ENCODE data around the gene DPEP2.
A peak's percentile ranks its signal among the peaks of the same experiment; 100 is the strongest.
"Not testable (repeated sequence)": the region's sequence is repeated elsewhere in the genome, so short reads cannot be mapped to it uniquely, and the experiment has no call there.

The DPEP2 gene

DNA sequence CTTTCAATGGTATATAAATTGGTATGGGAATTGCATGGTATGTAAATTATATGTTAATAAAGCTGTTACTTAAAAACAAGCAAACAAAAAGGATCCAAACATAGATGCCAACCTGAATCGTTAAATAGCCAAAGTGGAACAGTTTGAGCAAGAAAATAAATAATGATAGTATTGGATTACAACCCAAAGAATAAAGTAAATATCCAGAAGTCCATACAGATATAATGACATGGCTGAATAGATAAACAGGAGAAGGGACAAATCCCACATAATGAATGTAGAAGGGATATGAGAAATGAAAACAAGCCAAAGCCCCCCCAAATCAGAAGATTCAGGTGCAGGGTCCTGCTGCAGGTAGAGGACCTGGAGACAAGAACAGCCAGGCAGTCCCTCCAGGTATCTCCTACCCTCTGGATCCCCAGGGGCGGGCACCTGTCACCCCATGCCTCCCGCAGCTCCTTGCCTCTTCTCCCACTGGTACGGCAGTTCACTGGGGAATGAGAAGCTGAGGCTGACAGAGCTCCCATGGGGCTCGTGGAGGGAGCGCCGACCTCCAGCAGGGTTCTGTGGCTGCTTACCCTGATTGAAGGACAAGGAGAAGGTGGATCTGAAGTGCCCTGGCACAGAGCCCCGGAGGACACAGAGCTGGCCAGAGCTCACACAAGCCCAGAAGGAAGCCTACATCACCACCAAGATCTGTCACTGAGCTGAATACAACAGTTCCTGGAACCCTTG lies 45.5 kb downstream of the DPEP2 start:
- DNase-seq (ENCODE audit: low read depth in 2 of 2): no peak

DNA sequence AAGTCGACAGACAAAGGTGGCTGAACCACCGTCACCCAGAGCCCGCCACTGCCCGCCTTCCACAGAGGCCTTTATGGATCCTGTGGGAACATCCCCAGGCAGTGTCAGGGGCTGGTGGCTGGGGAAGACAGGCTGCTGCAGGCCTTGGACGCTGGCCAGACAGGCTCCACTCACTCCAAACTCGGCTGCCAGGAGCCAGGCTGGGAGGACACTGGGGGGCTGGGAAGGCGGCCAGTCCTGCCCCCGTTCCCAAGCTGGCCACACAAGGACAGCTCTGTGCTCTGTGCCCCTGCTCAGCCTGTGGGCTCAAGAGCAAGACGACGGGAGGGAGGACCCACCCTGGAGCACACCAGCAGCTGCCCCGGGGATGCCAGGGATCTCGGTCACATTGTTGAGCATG lies 47.8 kb downstream of the DPEP2 start:
- DNase-seq (ENCODE audit: low read depth in 2 of 2): no peak

DNA sequence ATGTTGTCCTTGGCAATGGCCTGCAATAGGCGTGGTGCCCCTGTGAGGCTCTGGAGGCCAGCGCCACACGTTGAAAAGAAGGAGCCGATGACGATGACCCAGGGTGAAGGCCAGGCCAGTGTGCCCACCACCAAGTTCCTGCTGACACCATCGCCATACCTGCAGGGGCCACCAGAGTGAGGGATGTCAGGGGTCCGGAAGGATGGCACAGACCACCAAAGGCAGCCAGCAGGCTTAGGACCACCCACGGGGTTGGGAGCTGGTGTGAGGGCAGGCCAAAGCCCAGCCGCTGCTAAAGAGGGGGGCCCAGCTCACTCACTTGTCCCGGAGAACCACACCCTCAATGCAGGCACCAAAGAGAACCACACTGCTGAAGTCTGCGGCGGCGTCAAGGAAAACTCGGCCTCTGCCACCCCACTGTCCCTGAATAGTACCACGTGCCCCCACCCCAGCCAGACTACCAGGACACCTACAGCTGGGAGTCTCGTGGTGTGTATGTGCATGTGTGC lies 48.9 kb downstream of the DPEP2 start:
- no peak for DNase-seq (ENCODE audit: low read depth in 2 of 2)

DNA sequence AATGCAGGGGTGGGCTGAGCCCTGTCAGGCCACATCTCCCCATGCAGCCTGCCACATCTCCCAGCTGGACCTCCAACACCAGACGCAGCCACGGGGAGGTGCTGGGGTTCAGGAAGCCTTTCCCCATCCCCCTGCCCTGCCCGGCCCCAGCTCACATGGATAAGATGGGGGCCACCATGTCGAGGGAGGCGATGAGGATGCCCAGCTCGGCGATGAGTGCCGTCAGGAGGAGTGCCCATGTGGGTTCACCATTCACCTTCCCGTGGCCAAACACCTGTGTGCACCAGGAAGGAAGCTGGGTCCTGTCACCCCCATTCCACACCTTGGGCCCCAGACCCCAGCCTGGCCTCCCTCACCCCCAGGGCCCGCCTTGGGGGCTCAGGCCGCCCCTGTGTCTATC lies 49.6 kb downstream of the DPEP2 start:
- DNase-seq (ENCODE audit: low read depth in 2 of 2): no peak

DNA sequence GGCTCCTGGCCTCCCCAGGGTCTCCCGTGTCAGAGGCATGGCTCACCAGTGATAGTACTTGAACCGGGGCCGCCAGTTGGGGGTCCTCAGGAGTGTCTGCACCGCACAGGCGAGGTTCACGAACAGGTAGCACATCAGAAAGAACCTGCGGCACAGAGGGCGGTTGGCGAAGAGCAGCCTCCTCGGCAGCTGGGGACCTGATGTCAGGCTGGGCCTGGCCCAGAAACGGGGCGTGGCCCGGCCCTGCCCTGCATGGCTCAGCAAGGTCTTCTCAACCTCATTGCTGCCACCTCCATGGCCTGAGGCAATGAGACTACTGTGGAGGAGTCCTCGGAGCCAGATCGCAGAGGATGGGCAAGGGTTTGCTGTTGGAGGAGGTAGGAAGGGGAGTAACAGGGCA lies 51.3 kb downstream of the DPEP2 start:
- DNase-seq (ENCODE audit: low read depth in 2 of 2): no peak

DNA sequence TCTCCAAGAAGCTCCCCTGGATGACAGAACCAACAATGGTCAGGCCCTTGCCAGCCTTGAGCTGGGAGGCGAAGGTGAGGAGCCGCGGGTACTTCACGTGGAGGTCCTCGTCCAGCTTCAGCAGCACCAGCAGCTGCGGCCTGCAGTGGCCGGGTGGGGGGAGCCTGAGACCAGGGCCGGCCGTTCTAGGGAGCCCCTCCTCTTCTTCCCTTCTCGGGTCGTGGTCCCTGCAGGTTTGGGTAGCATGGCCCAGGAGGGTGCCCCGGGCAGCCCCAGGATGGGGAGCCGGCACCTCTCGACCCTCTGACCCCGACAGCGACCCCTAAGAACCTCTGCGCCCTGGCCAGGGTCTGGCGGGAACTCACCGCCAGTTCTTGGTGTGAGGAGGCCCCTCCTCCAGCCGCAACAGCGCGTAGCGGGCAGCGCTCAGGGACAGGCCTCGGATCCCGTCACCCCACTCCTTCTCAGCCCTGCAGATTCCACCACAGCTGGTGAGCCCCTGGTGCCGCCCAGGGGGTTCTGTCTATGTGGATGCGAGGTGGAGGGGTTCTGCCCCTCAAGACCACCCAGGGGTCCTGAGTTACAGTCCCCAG lies 52.2 kb downstream of the DPEP2 start:
- DNase-seq (ENCODE audit: low read depth in 2 of 2): no peak

DNA sequence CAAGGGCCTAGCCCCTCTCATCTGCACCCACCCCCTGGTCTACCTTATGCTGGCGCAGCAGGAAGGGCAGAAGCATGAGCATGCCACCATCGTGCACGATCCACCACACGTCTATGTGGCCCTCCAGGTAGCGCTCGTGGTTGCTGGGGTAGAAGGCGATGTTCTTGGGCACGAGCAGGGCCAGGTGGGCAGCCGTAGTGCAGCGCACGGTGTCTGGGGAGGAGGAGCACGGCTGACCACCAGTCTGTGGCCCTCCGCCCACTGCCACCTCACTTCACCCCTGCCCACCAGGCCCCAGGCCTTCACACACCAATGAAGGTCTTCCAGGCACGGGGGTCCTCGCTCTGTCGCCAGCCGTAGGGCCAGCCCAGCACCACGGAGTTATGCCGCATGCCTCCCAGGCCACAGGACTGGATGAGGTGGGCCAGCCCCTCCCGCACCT lies 53.1 kb downstream of the DPEP2 start:
- no peak for DNase-seq (ENCODE audit: low read depth in 2 of 2)

DNA sequence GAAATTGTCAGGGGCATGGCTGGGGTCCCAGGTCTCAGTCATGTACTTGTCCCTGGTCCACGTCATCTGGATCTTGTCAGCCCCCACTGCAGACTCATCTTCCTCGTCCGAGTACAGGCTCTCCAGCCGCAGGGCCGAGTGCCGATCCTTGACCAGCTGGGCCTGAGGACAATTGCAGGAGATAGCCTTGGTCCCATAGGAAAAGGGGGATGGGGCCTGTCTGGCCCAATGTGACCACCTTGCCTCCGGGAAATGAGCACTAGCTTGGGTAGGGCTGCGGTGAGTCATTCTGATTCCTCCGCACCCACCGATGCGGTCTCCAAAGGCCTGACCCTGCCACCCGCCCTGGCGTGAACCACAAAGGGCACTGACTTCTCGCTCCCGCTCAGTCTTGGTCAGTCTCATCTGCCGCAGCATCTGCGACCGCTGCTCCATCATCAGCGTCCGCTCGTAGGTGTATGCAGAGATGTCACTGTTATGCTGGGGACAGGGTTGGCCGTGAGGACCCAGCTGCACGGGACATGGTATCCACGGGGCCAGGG lies 53.8 kb downstream of the DPEP2 start:
- no peak for DNase-seq (ENCODE audit: low read depth in 2 of 2)

DNA sequence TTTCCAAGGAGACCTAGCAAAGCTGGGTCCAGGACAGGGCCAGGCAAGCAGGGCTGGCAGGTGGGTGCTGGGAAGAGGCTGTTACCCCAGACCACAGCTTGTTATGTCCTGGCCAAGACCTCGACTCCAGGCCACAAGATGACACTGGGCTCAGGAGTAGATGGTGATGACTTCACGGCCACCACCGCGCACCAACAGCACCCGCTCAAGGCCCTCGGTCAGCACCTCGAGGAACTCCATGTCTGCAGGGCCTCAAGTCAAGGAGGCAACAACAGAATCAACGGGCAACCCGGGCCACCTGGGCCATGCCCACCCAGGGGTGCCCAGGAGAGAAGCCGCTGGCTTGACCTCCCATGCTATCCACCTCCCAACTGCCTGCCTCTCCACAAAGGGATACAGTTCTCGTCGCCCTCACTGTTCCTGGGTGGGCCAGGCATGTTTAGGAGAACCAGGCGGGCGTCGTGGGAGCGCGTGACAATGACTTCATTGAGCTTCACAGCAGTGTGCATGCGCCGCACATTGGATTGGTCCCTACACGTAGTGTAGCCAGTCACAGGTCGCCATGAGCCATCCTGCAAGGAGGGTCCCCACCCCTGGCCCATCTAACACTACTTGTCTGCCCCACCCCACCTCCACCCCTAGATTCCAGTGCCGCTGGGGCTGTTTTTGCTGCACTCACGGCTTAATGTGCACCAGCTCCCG lies 54.4 kb downstream of the DPEP2 start:
- DNase-seq (ENCODE audit: low read depth in 2 of 2): no peak

DNA sequence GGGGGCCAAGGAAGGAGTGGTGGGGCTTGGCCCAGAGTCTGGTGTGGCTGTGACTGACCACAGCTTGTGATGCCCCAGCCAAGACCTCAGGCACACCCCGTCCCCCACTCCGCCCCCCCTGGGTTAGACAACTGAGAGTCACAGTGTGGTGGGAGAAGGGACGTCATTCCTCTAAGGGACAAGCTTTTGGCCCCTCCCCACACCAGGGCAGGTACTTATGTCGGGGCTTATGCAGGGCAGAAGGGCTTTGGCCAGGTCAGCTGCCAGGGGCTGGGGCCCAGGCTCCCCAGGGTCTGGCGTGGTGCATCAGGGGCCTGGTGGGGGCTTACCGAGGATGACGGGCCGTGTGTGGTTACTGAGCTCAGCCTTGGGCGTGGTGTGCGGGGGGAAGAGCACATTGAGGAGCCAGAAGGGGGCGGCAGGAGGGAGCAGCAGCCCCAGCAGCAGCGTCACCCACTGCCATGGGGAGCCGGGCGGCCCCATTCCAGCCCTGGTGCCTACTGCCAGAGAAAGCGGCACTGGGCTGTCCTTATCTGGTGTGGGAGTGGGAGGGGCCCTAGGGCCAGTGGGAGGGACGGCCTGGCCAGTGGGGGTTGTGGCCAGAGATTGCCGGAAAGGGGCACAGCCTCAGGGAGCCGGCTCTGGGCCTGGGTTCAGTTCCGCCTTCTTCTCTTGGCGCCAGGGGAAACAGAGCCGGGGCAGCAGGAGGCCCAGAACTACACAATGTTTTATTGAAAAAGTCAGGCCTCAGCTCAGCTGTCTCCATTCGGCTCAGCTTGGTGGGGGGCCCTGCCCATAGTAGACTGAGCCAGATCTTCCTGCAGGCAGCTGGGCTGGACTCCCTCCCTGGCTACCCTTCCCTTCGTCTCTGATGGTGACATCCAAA lies 55.4 kb downstream of the DPEP2 start, which contains the start of gene LCAT:
TSS of gene LCAT (minus strand) at position 502 of the 886 bp plus-strand sequence. CDS start at position 483, 19 bp downstream.
- DNase-seq (ENCODE audit: low read depth in 2 of 2): no peak

DNA sequence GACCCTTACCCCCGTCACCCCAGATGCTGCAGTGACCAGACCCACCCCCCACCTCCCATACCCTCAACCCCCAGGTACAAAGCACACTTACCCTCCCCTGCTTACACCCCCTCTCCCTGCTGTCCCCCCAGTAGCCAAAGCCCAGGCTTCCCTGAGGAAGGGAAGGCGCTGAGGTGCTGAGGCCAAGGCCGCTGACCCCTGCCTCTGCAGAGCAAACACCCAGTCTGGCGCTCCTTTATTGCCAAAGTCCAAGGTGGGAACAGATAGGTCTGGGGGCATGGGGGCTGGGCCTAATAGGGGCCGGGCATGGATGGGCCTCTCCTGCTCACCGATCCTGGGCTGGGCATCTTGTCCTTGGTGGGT lies 56.0 kb downstream of the DPEP2 start:
- DNase-seq (ENCODE audit: low read depth in 2 of 2): no peak

DNA sequence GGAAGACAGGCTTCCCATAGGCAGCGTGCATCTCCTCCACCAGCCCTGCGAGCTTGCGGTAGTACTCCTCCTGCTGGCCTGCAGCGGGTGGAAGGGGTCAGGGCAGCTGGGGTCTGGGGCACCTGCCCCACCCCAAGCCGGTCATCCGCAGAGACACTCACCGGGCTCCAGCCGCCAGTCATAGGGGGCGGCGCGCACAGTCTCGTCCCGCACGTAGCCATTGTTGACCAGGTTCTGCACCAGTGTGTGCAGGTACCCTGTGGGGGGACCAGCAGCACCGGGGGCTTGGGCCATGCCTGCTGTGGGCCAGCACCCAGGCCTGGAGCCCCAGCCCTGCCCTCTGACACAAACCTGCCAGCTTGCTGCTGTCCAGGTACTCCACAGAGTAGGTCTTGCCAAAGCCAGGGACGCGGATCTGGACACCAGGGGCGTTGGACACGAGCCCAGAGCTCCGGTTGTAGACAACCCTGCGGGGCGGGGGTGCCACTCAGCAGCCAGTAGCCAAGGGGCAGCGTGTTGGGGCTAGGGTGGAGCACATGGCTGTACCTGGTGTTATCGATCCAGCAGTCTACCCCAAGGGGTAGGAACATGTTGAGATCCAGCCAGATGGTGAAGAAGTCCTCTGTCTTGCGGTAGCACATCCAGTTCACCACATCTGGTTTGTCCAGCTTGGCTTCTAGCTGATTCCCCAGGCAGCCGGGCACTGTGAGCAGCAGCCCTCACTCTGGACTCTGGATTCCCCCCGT lies 56.6 kb downstream of the DPEP2 start:
- DNase-seq (ENCODE audit: low read depth in 2 of 2): no peak

DNA sequence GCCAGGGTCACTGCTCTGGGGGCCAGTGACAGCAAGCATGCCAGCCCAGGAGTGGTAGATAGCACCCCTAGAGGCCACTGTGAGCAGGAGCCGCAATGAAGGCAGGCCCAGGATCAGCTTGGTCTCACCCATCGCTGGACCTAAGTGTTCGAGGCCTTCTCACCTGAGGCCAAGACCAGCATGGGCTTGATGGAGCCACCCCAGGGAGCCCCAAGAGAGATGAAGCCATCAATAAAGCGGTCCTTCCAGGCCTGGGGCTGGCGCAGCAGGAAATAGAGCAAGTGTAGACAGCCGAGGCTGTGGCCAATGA lies 57.1 kb downstream of the DPEP2 start:
- peak in 1 of 2 donors; percentile 15 for DNase-seq (ENCODE audit: low read depth in 2 of 2)

DNA sequence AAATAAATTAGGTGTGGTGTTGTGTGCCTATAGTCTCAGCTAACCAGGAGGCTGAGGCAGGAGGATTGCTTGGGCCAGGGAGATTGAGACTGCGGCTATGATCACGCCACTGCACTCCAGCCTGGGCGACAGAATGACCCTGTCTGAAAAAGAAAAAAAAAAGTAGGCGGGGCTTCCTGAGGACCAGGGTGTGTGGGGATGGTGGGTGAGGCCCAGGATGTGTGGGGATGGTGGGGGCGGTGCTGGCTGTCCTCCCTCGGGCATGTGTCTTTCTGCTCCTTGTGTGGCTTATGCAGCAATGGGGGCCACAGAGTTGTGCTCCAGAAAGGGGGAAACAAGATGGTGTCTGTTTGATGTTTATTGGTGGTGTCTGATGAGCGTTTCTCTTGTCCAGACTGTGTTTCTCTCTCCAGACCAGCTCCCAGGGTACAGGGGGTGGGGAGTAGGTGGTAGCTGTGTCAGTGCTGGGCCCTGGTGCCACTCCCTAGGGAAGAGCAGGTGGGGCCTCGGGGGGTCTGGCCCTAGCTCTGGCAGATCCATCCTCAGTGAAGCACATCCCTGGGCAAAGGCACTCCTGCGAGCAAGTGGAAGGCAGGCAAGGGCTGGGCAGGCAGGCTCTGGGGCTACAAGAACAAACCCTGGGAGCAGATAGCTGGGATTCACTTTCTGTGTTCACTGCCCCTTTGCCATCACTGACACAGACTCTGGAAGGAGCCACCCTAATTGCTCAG lies 57.6 kb downstream of the DPEP2 start:
- no peak for DNase-seq (ENCODE audit: low read depth in 2 of 2)

DNA sequence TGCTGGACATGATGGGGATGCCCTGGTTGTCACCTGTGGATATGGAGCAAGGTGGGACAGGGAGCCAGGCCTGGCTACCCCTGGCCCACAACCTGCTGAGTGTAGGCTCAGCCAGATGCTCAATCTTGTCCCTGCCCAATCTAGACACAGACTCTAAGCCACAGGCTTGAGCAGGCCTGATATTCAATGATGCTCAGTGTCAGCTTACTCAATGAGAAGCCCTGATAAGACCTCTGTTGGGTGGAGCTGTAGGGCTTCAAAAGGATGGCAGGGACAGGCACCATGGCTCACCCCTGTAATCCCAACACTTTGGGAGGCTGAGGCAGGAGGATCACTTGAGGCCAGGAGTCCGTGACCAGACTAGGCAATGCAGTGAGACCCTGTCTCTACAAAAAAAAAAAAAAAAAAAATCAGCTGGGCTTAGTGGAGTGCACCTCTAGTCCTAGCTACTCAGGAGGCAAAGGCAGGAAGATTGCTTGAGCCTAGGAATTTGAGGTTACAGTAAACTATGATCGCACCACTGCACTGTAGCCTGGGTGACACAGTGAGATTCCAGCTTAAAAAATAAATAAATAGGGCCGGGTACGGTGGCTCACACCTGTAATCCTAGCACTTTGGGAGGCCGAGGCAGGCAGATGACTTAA lies 58.7 kb downstream of the DPEP2 start:
- DNase-seq (ENCODE audit: low read depth in 2 of 2): no peak

DNA sequence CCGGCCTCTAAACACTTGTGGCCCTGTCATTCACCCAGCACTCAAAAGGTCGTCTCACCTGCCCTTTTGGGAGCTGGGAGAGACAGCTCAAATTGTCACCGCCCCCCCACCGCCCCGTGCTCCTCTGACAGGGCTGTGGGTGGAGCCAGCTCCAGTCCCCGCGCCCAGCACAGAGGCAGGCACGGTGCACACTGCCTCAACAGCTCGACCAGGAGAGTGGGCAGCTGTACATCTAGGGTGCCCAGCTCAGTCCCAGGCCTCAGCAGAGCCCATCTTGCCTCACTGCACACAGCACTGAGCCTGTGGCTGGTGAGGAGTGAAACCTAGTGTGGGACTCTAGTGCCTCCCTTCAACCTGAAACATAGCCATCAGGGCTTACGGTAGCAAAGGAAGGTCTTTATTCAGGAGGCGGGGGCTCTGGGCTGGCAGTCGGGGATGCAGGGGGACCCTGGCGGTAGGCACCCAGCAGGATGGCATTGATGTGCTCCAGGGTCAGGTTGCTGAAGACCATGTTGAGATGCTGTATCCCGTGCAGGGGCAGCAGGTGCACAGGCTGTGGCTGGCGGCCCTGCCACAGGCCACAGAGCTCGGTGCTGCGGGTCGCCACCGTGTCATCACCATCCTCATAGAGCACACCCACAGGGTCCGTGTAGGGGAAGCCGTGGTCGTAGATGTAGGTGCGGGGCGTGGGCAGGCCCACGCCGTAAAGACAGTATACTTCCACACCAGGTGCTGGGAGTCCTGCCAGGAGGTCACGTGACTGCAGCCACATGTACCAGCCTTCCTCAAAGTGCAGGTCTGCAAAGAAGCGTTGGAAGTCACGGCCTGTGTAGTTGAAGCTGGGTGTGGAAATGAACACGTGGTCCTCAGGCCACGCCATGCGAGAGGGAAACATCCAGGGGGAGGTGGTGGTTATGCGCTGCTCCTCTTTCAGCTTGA lies 59.5 kb downstream of the DPEP2 start:
- peak; percentile 32 to 36 for DNase-seq (ENCODE audit: low read depth in 2 of 2)

DNA sequence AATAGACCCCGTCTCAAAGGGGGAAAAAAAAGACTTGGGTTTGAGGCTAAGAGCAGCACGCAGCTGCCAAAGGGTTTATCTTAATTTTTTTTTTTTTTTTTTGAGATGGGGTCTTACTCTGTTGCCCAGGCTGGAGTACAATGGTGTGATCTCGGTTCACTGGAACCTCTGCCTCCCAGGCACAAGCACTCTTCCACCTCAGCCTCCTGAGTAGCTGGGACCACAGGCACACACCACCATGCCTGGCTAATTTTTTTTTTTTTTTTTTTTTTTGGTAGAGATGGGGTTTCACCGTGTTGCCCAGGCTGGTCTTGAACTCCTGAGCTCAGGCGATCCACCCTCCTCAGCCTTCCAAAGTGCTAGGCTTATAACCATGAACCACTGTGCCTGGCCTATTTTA lies 61.6 kb downstream of the DPEP2 start:
- not testable (repeated sequence) for DNase-seq (ENCODE audit: low read depth in 2 of 2)
